Suprapubic skin (tissue), 3 donors: Measurements from ENCODE around the gene TLR8.

Source experiments
- CTCF ChIP-seq, 2 donors: fragments of 200-600 bp in 1 of 2; fragments of 450-650 bp in 1 of 2; sonication (generic) in 1 of 2; IDR thresholded peaks; one replicate each; pipeline ENCODE4 v1.5.1; 2016 to 2019; ENCODE audit warnings: antibody characterized with exemption in 2 of 2, mild to moderate bottlenecking in 1 of 2, moderate library complexity in 1 of 2
- EP300 ChIP-seq: sonication (generic); formaldehyde crosslinking; IDR thresholded peaks from one replicate; pipeline ENCODE4 v1.6.1; 2017; ENCODE audit warnings: antibody characterized with exemption
- POLR2A ChIP-seq, 2 donors: fragments of 450-650 bp; IDR thresholded peaks; one replicate each; pipeline ENCODE4 v1.6.1; 2017; ENCODE audit warnings: antibody characterized with exemption in 2 of 2, mild to moderate bottlenecking in 2 of 2, moderate library complexity in 2 of 2

GRCh38 chrX:12922599-12922919, 16.1 kb downstream of the TLR8 start:
- TF ChIP-seq CTCF (IDR thresholded peaks at IDR 0.05): no peak
- TF ChIP-seq EP300: no peak
- no peak for TF ChIP-seq POLR2A (IDR thresholded peaks at IDR 0.05)
